ENCODE results near the gene PHC2.

The PHC2 gene

DNA sequence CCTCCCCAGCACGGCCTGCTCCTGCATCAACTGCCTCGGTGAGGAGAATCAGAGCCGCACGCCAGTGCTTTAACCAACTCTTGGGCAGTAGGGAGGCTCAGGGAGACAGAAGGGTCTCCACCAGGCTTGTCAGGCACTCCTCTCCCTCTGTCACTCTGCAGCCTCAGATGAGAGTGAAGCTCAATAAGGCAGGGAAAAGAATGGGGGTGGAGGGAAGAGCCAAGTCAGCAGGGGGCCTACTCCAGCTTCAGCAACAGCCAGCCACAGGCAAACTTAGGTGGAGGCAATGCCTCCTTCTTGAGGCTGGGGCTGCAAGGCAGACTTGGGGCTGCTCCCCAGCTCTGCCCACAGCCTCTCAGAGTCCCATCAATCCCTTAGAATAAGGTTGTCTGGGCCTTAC lies 58.2 kb downstream of the PHC2 start:
- no peak overlapping the region for H3K4me3 ChIP-seq (ENCODE audit: low read depth, low read length)
- no peak for DNase-seq (ENCODE audit: low read depth)
- TF ChIP-seq, protein P1, sequence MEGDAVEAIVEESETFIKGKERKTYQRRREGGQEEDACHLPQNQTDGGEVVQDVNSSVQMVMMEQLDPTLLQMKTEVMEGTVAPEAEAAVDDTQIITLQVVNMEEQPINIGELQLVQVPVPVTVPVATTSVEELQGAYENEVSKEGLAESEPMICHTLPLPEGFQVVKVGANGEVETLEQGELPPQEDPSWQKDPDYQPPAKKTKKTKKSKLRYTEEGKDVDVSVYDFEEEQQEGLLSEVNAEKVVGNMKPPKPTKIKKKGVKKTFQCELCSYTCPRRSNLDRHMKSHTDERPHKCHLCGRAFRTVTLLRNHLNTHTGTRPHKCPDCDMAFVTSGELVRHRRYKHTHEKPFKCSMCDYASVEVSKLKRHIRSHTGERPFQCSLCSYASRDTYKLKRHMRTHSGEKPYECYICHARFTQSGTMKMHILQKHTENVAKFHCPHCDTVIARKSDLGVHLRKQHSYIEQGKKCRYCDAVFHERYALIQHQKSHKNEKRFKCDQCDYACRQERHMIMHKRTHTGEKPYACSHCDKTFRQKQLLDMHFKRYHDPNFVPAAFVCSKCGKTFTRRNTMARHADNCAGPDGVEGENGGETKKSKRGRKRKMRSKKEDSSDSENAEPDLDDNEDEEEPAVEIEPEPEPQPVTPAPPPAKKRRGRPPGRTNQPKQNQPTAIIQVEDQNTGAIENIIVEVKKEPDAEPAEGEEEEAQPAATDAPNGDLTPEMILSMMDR (IDR thresholded peaks at IDR 0.05; ENCODE audit: insufficient read depth, low read depth, low read length, missing control alignments): no peak

DNA sequence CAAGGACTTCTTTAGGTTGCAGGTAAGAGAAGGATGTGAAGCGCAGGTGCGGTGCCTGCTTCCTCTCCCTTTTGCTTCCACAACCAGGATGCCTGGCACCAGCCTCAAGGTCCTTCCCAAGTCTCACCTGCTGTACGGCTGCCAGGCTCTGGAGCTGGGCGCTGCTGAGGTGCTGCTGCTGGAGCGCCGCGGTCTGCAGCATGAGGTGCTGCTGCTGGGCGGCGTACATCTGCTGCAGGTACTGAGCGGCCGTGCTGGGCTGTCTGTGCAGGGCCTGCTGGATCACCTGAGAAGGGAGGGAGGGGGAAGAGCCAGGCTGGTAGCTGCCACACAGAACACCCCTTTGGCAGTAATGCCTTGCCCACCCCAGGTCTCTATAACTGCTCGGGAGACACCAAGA lies 58.7 kb downstream of the PHC2 start:
- no peak for DNase-seq (ENCODE audit: low read depth)
- TF ChIP-seq, protein P1 (IDR thresholded peaks at IDR 0.05; ENCODE audit: insufficient read depth, low read depth, low read length, missing control alignments): no peak
- H3K4me3 ChIP-seq (ENCODE audit: low read depth, low read length): no peak overlapping the region

DNA sequence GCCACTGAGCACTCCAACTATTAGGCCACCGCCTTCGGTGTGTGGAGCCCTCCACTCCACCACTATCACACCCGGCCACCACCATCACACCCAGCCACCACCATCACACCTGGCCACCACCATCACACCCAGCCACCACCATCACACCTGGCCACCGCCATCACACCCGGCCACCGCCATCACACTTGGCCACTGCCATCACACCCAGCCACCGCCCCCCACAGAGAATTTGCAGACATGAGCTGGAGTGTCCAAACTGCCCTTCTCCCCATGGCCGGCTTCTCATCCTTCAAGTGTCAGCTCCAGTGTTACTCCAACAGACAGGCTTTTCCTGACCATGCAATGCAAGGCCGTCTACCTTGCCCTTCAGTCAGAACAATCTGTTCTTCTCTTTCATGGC lies 59.6 kb downstream of the PHC2 start:
- TF ChIP-seq, protein P1 (IDR thresholded peaks at IDR 0.05; ENCODE audit: insufficient read depth, low read depth, low read length, missing control alignments): no peak
- H3K4me3 ChIP-seq (ENCODE audit: low read depth, low read length): no peak overlapping the region
- DNase-seq (ENCODE audit: low read depth): no peak

DNA sequence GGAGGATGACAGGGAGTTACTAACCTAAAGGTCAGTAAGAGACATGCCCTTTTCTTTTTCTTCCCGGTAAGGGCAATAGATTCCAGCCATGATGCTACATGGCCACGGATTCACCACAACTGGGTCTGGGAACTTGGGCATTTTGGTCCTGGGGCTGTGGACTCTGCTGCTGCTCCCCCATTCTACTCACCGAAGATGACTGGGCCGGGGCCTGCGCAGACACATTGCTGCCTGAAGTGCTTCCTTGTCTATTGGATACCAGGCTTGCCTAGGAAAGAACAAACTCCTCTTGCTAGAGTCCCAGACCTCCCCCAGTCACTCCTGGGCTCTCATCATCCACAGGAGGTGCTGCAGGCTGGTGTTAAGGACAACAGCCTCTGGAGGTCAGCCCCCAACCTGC lies 60.1 kb downstream of the PHC2 start:
- H3K4me3 ChIP-seq (ENCODE audit: low read depth, low read length): no peak overlapping the region
- no peak for DNase-seq (ENCODE audit: low read depth)
- TF ChIP-seq, protein P1 (IDR thresholded peaks at IDR 0.05; ENCODE audit: insufficient read depth, low read depth, low read length, missing control alignments): no peak

DNA sequence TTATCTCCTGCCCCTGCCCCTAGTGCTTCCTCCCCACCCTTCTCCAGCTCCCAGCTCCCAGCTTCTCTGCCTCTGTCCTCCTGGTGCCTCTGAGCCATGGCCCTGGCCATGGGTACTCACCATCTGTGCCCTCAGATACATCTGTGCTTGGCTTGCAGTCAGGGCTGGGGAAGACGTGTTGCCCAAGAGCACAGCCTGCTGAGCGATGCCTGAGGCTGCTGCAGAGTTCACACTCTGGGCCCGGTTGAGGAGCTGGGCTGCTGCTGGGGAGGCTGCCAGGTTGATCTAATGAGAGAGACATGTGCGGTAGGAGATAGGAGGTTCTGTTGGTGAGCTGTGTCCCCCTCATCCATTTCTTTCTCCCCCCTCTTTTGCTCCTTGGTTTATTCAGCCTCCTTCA lies 60.6 kb downstream of the PHC2 start:
- TF ChIP-seq, protein P1 (IDR thresholded peaks at IDR 0.05; ENCODE audit: insufficient read depth, low read depth, low read length, missing control alignments): no peak
- DNase-seq (ENCODE audit: low read depth): no peak

DNA sequence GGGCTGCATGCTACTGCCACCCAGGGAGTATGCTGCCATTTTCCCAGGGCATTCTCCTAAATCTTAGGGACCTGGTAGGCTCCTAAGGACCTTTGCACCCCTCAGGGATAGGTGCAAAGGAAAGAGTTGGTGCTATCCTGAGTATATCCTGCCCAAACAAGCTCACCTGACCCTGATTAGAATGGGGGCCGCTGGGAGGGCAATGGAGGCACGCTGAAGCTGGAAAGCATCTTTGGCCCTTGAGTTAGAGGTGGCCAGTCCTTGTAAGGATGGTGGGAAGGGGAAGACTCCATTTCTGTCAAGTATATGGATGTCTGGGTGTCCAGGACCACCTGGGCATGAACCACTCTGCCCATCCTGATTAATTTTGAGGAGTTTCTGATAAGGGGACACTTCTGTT lies 61.1 kb downstream of the PHC2 start:
- TF ChIP-seq, protein P1 (IDR thresholded peaks at IDR 0.05; ENCODE audit: insufficient read depth, low read depth, low read length, missing control alignments): no peak
- H3K4me3 ChIP-seq (ENCODE audit: low read depth, low read length): no peak overlapping the region
- DNase-seq (ENCODE audit: low read depth): no peak

More for the DNA sequence above, 60.6 kb downstream of the PHC2 start:
- H3K4me3 ChIP-seq (ENCODE audit: low read depth, low read length): no peak overlapping the region

DNA sequence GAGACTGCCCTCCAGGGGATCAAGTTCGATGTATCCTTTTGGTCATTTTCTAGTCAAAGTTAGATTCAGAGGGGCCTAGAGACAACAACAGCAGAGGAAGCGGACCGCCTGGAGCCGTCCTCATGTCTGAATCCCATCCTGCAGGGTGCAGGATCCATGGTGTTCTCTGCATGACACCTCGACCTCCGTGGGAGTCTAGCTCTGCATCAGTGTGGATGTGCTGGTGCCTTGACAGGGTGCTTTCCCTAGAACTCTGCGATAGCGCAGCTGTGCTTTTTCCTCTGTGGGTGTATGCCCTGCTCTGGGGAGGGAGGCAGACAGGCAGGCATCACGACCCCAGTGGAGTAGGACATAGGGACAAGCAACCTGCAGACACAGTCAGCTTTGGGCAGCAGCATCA lies 61.8 kb downstream of the PHC2 start:
- DNase-seq (ENCODE audit: low read depth): no peak
- H3K4me3 ChIP-seq (ENCODE audit: low read depth, low read length): no peak overlapping the region
- TF ChIP-seq, protein P1 (IDR thresholded peaks at IDR 0.05; ENCODE audit: insufficient read depth, low read depth, low read length, missing control alignments): no peak
